Muscle layer of colon (tissue), 2 donors: Measurements from ENCODE around the gene DLD.

ENCODE experiments used
- H3K27ac ChIP-seq: one replicate; pipeline ENCODE4 v1.7.0; 2013; ENCODE audit warnings: low read depth, mild to moderate bottlenecking, low read length, moderate library complexity
- H3K27me3 ChIP-seq, 2 donors: one replicate each; pipeline ENCODE4 v1.7.0; 2013; ENCODE audit warnings: low read length in 2 of 2, mild to moderate bottlenecking in 2 of 2; ENCODE audit not compliant: insufficient read depth in 2 of 2, control insufficient read depth in 1 of 2
- H3K36me3 ChIP-seq: one replicate; pipeline ENCODE4 v1.7.0; 2013; ENCODE audit warnings: mild to moderate bottlenecking, low read length; ENCODE audit not compliant: insufficient read depth
- H3K4me1 ChIP-seq: one replicate; pipeline ENCODE4 v1.7.0; 2013; ENCODE audit warnings: mild to moderate bottlenecking, low read length; ENCODE audit not compliant: insufficient read depth
- H3K4me3 ChIP-seq, 2 donors: one replicate each; pipeline ENCODE4 v1.7.0; 2013; ENCODE audit warnings: low read length in 2 of 2, low read depth in 1 of 2, mild to moderate bottlenecking in 1 of 2, moderate library complexity in 1 of 2
- H3K9ac ChIP-seq: one replicate; pipeline ENCODE4 v1.7.0; 2013; ENCODE audit warnings: low read length
- H3K9me3 ChIP-seq: one replicate; pipeline ENCODE4 v1.7.0; 2013; ENCODE audit warnings: mild to moderate bottlenecking, low read length
- donor health status: abdominal sarcoma.
- donor health status: Adenocarcinoma of cecum.

DLD gene

GRCh38 chr7:107937531-107937930 is 46.5 kb downstream of the DLD start:
- H3K27ac ChIP-seq = peak overlapping the region; percentile 76
- H3K27me3 ChIP-seq = no peaks in the 10 kb centered on the region
- peaks cover 66% of the 10 kb centered on the region for H3K4me1 ChIP-seq
- H3K36me3 ChIP-seq = peaks cover 32% of the 10 kb centered on the region
- no peak overlapping the region for H3K9ac ChIP-seq
- no peaks in the 10 kb centered on the region for H3K9me3 ChIP-seq
- no peak overlapping the region for H3K4me3 ChIP-seq

- H3K4me1 ChIP-seq = peaks cover 58% of the 10 kb centered on the region
- H3K9ac ChIP-seq = no peak overlapping the region
- no peaks in the 10 kb centered on the region for H3K27me3 ChIP-seq
- no peak overlapping the region for H3K4me3 ChIP-seq
- H3K36me3 ChIP-seq = peaks cover 40% of the 10 kb centered on the region
- H3K27ac ChIP-seq = peak overlapping the region; percentile 80
- no peaks in the 10 kb centered on the region for H3K9me3 ChIP-seq
These were observed 47.7 kb downstream of the DLD start for GRCh38 chr7:107938456-107939250.

GRCh38 chr7:107939573-107940489 is 48.8 kb downstream of the DLD start:
- Histone ChIP-seq H3K27ac (peak overlapping the region; percentile 80), H3K27me3 (no peaks in the 10 kb centered on the region), H3K36me3 (peaks cover 43% of the 10 kb centered on the region), H3K9me3 (no peaks in the 10 kb centered on the region), H3K4me3 (peak overlapping the region in 1 of 2 donors; percentile 5), H3K9ac (peak overlapping the region; percentile 27), H3K4me1 (peaks cover 50% of the 10 kb centered on the region)

- no peaks in the 10 kb centered on the region for H3K27me3 ChIP-seq
- peak overlapping the region; percentile 19 for H3K27ac ChIP-seq
- H3K9ac ChIP-seq = no peak overlapping the region
- peaks cover 53% of the 10 kb centered on the region for H3K4me1 ChIP-seq
- H3K9me3 ChIP-seq = no peaks in the 10 kb centered on the region
- peaks cover 42% of the 10 kb centered on the region for H3K36me3 ChIP-seq
- no peak overlapping the region for H3K4me3 ChIP-seq
These were observed 50.0 kb downstream of the DLD start for GRCh38 chr7:107940951-107941350.

- no peaks in the 10 kb centered on the region for H3K9me3 ChIP-seq
- no peak overlapping the region for H3K9ac ChIP-seq
- H3K27me3 ChIP-seq = no peaks in the 10 kb centered on the region
- H3K4me1 ChIP-seq = peaks cover 45% of the 10 kb centered on the region
- H3K27ac ChIP-seq = no peak overlapping the region
- peaks cover 46% of the 10 kb centered on the region for H3K36me3 ChIP-seq
- no peak overlapping the region for H3K4me3 ChIP-seq
These were observed 52.0 kb downstream of the DLD start for GRCh38 chr7:107943018-107943417.

- H3K4me1 ChIP-seq = peaks cover 37% of the 10 kb centered on the region
- H3K36me3 ChIP-seq = peaks cover 58% of the 10 kb centered on the region
- H3K27ac ChIP-seq = no peak overlapping the region
- H3K27me3 ChIP-seq = no peaks in the 10 kb centered on the region
- no peak overlapping the region for H3K9ac ChIP-seq
- no peaks in the 10 kb centered on the region for H3K9me3 ChIP-seq
- no peak overlapping the region for H3K4me3 ChIP-seq
These were observed 53.6 kb downstream of the DLD start for GRCh38 chr7:107944411-107945169.

GRCh38 chr7:107945332-107945731 is 54.3 kb downstream of the DLD start:
- H3K27me3 ChIP-seq = no peaks in the 10 kb centered on the region
- H3K9ac ChIP-seq = no peak overlapping the region
- no peak overlapping the region for H3K4me3 ChIP-seq
- no peaks in the 10 kb centered on the region for H3K9me3 ChIP-seq
- H3K36me3 ChIP-seq = peaks cover 57% of the 10 kb centered on the region
- H3K4me1 ChIP-seq = peaks cover 29% of the 10 kb centered on the region
- no peak overlapping the region for H3K27ac ChIP-seq

GRCh38 chr7:107946451-107946850 is 55.5 kb downstream of the DLD start:
- H3K4me3 ChIP-seq = no peak overlapping the region
- H3K27me3 ChIP-seq = no peaks in the 10 kb centered on the region
- no peak overlapping the region for H3K27ac ChIP-seq
- H3K9ac ChIP-seq = no peak overlapping the region
- peaks cover 67% of the 10 kb centered on the region for H3K36me3 ChIP-seq
- peaks cover 25% of the 10 kb centered on the region for H3K4me1 ChIP-seq
- no peaks in the 10 kb centered on the region for H3K9me3 ChIP-seq

- no peaks in the 10 kb centered on the region for H3K9me3 ChIP-seq
- no peak overlapping the region for H3K4me3 ChIP-seq
- no peak overlapping the region for H3K9ac ChIP-seq
- no peaks in the 10 kb centered on the region for H3K27me3 ChIP-seq
- H3K27ac ChIP-seq = no peak overlapping the region
- peaks cover 71% of the 10 kb centered on the region for H3K36me3 ChIP-seq
- H3K4me1 ChIP-seq = peaks cover 29% of the 10 kb centered on the region
These were observed 55.9 kb downstream of the DLD start for GRCh38 chr7:107946881-107947280.

- Histone ChIP-seq H3K27ac (peak overlapping the region; percentile 1), H3K4me3 (no peak overlapping the region), H3K27me3 (no peaks in the 10 kb centered on the region), H3K4me1 (peaks cover 47% of the 10 kb centered on the region), H3K36me3 (peaks cover 67% of the 10 kb centered on the region), H3K9me3 (no peaks in the 10 kb centered on the region), H3K9ac (no peak overlapping the region)
These were observed 57.9 kb downstream of the DLD start for GRCh38 chr7:107948645-107949442.
